Esophagus muscularis mucosa (tissue), 4 donors: ENCODE measurements around the gene NTRK1. TPM values are rescaled to one million over a fixed set of nuclear protein-coding genes. Genes with fewer than 3 reads are reported as not detected.

ENCODE experiments used
- DNase-seq: peaks from one replicate; pipeline ENCODE4 v3.0.0-alpha.2; 2017; ENCODE audit errors: extremely low spot score
- H3K27ac ChIP-seq, 4 donors: fragments of 200-600 bp; sonication (generic); replicated peaks in 1 of 4; 1 replicate in 3 of 4; 2 replicates in 1 of 4; pipeline ENCODE4 v1.5.1; 2016 to 2019; ENCODE audit warnings: mild to moderate bottlenecking in 1 of 4
- H3K27me3 ChIP-seq, 4 donors: fragments of 200-600 bp; sonication (generic); one replicate each; pipeline versions ENCODE4 v1.5.1 to v1.6.0; 2016 to 2019
- H3K36me3 ChIP-seq, 4 donors: fragments of 200-600 bp; sonication (generic); one replicate each; pipeline ENCODE4 v1.5.1; 2016 to 2019
- H3K4me1 ChIP-seq, 4 donors: fragments of 200-600 bp; sonication (generic); one replicate each; pipeline ENCODE4 v1.5.1; 2016 to 2019
- H3K4me3 ChIP-seq, 4 donors: fragments of 200-600 bp; sonication (generic); 1 replicate in 2 of 4; 2 replicates in 2 of 4; pipeline ENCODE4 v1.5.1; 2016 to 2019; ENCODE audit warnings: mild to moderate bottlenecking in 4 of 4, moderate library complexity in 1 of 4
- H3K9me3 ChIP-seq, 4 donors: fragments of 200-600 bp; sonication (generic); 1 replicate in 3 of 4; 2 replicates in 1 of 4; pipeline ENCODE4 v1.5.1; 2016 to 2019
- EP300 ChIP-seq: sonication (generic); formaldehyde crosslinking; IDR thresholded peaks from one replicate; pipeline ENCODE4 v1.6.1; 2017; ENCODE audit warnings: antibody characterized with exemption
- POLR2A ChIP-seq: fragments of 450-650 bp; IDR thresholded peaks from one replicate; pipeline ENCODE4 v1.6.1; 2017; ENCODE audit warnings: antibody characterized with exemption, moderate library complexity, mild to moderate bottlenecking, low read depth
- POLR2AphosphoS5 ChIP-seq, 2 donors: sonication (generic); formaldehyde crosslinking; IDR thresholded peaks; one replicate each; pipeline ENCODE4 v1.6.1; 2017; ENCODE audit warnings: antibody characterized with exemption in 2 of 2
- WGBS: methylation state at CpG from one replicate; pipeline ENCODE4 v1.1.5; 2018; 5-methylcytosine and 5-hydroxymethylcytosine counted together
- intact Hi-C: fragments of 100-400 bp; cut with DNase I; formaldehyde crosslinking; loops from one replicate; pipeline ENCODE4 v1.15.1; 2023
- total RNA-seq, 4 donors: library from RNA; depleted of rRNA; stranded (reverse); fragments of >200 nt; gene quantifications; one replicate each; pipeline versions ENCODE4 v1.1.0 to v1.2.1, GENCODE V29; 2016
- TF ChIP-seq, protein P1 (sequence below), 3 experiments: fragments of 200-600 bp in 2 of 3; fragments of 450-650 bp in 1 of 3; sonication (generic) in 2 of 3; IDR thresholded peaks; one replicate each; pipeline ENCODE4 v1.5.1; 2017 to 2019; ENCODE audit warnings: antibody characterized with exemption in 3 of 3, mild to moderate bottlenecking in 2 of 3, moderate library complexity in 1 of 3

Gene NTRK1
- total RNA-seq, 4 donors from 2014 or later, result 0.58 to 2.5 (median 1.8) TPM

DNA sequence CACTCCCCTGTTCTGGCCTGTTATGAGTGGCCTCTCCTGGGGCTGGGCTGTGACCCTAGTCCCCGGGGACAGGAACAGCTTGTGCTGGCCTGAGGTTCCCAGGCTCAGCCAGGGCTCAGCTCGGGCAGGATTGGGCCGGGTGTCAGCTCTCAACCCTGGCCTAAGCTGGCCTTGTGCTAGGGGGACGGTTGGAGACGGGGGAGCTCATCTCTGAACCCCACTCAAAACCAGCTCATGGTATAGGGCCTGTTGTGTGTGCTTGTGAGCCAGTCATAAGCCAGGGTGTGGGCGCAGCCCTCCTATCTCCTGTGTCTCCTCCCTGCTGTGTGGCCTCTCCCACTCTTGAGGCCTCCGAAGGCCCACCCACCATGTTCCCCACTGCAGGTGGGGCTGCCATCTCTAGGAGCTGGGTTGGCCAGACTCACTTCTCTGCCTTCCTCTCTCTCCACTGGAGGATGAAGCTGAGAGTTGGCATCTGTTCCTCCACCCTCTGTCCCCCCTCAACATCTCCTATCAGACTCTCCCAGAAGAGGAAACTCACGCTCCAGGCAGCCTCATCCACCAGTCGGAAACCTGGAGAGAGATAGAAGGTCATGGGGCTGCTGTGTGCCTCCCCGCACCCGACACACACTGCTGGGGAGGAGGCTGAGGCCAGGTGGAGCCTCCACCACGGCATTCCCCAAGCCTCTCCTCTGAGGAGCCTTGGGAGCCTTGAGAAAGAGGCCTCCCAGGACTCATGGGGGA, 34.2 kb downstream of the NTRK1 start:
- peaks cover 0 to 65% (median 19%) of the 10 kb centered on the region in 4 donors for H3K27me3 ChIP-seq
- H3K4me3 ChIP-seq, result peak overlapping the region; percentile 52 to 66 (median 55)
- intact Hi-C loops, result no loop called here
- H3K27ac ChIP-seq, result peak overlapping the region; percentile 80 to 91 (median 85)
- H3K9me3 ChIP-seq, result no peaks in the 10 kb centered on the region
- no peaks in the 10 kb centered on the region for H3K36me3 ChIP-seq
- H3K4me1 ChIP-seq, result peaks cover 48 to 74% (median 70%) of the 10 kb centered on the region in 4 donors
- 87% methylated on average over 5 of the region's 12 CpGs for WGBS
- no peak for DNase-seq
- TF ChIP-seq, protein P1, sequence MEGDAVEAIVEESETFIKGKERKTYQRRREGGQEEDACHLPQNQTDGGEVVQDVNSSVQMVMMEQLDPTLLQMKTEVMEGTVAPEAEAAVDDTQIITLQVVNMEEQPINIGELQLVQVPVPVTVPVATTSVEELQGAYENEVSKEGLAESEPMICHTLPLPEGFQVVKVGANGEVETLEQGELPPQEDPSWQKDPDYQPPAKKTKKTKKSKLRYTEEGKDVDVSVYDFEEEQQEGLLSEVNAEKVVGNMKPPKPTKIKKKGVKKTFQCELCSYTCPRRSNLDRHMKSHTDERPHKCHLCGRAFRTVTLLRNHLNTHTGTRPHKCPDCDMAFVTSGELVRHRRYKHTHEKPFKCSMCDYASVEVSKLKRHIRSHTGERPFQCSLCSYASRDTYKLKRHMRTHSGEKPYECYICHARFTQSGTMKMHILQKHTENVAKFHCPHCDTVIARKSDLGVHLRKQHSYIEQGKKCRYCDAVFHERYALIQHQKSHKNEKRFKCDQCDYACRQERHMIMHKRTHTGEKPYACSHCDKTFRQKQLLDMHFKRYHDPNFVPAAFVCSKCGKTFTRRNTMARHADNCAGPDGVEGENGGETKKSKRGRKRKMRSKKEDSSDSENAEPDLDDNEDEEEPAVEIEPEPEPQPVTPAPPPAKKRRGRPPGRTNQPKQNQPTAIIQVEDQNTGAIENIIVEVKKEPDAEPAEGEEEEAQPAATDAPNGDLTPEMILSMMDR (IDR thresholded peaks at IDR 0.05), result no peak
- peak in 1 of 2 donors; percentile 55 for TF ChIP-seq POLR2AphosphoS5 (IDR thresholded peaks at IDR 0.05)

DNA sequence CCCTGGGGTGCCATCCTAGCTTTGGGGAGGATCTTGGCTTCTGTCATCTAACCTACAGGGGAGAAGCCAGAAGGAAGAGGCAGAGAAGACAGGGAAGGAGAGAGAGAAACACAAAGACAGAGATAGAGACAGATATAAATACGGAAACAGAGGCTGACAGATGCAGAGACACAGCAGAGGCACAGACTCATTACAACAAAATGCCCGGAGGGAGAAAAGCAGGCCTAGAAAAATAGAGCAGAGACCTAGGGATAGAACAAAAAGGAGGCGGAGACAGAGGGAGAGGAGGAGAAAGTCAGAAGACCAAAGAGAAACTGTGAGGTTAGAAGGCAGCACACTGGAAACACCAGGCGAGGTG, 34.8 kb downstream of the NTRK1 start:
- H3K4me3 ChIP-seq, result peak overlapping the region; percentile 52 to 66 (median 55)
- H3K4me1 ChIP-seq, result peaks cover 53 to 80% (median 72%) of the 10 kb centered on the region in 4 donors
- WGBS, result 81% methylated on average over 4 of the region's 4 CpGs
- no peaks in the 10 kb centered on the region for H3K9me3 ChIP-seq
- no peaks in the 10 kb centered on the region for H3K36me3 ChIP-seq
- no peak for TF ChIP-seq POLR2AphosphoS5 (IDR thresholded peaks at IDR 0.05)
- TF ChIP-seq EP300, result no peak
- DNase-seq, result no peak
- H3K27ac ChIP-seq, result peak overlapping the region; percentile 80 to 91 (median 85)
- intact Hi-C loops, result no loop called here
- H3K27me3 ChIP-seq, result peaks cover 0 to 71% (median 19%) of the 10 kb centered on the region in 4 donors

DNA sequence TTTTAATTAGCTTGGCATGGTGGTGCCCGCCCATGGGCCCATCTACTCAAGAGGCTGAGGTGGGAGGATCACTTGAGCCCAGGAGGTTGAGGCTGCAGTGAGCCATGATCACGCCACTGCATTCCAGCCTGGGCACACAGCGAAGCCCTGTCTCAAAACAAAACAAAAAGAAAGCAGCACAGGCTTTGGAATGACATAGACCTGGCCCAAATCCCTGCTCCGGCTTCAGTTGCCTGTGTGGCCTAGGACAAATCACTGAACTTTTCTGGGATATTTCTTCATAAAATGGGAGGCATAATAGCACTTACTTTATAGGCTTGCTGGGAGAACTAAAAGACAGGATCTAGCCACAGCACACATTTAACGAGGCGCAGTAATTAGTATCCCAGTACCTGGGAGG, 35.3 kb downstream of the NTRK1 start:
- Histone ChIP-seq H3K4me1 (peaks cover 58 to 85% (median 77%) of the 10 kb centered on the region in 4 donors), H3K27ac (peak overlapping the region; percentile 80 to 91 (median 85)), H3K4me3 (peak overlapping the region in 2 of 4 donors; percentile 2 to 54), H3K9me3 (no peaks in the 10 kb centered on the region), H3K27me3 (peaks cover 0 to 76% (median 19%) of the 10 kb centered on the region in 4 donors), H3K36me3 (no peaks in the 10 kb centered on the region)
- intact Hi-C loops, result no loop called here
- no peak for DNase-seq
- TF ChIP-seq, protein P1 (IDR thresholded peaks at IDR 0.05), result no peak
- TF ChIP-seq EP300 (no peak), POLR2A (no peak), POLR2AphosphoS5 (IDR thresholded peaks at IDR 0.05) (no peak)
- WGBS, result 88% methylated on average over 6 of the region's 6 CpGs

DNA sequence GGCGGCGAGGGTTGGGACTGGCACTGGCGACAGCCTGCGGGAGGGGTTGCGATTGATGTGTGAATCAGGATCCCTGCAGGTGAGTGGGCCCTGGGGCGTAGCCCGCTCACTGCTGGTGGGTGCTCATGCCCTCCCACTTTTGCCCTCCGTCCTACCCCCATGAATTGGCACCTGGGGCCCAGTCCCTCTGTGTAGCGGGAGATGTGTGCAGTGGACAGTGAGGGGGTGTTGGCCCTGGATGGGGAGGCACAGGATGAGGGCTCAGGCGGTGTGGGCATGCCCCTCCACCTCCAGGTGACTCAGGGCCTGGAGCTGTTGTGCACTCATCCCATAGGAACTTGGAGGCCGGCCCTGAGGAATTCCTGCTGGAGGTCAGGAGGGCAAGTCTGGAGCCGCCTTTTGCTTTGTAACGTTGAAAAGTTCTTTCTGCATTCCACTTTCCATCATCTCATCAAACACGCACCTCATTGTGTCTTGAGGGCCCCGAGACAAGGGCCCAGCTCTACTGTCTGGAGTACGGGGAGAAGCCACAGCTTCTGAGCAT, 35.9 kb downstream of the NTRK1 start:
- peak overlapping the region; percentile 61 to 91 (median 82) for H3K27ac ChIP-seq
- WGBS, result 79% methylated on average over 7 of the region's 16 CpGs
- H3K4me1 ChIP-seq, result peaks cover 65 to 91% (median 82%) of the 10 kb centered on the region in 4 donors
- TF ChIP-seq POLR2AphosphoS5 (IDR thresholded peaks at IDR 0.05) (peak; percentile 14 to 22), EP300 (no peak)
- no peaks in the 10 kb centered on the region for H3K9me3 ChIP-seq
- DNase-seq, result no peak
- H3K4me3 ChIP-seq, result peak overlapping the region in 2 of 4 donors; percentile 12 to 23
- H3K36me3 ChIP-seq, result no peaks in the 10 kb centered on the region
- intact Hi-C loops, result no loop called here
- H3K27me3 ChIP-seq, result peaks cover 0 to 81% (median 19%) of the 10 kb centered on the region in 4 donors

DNA sequence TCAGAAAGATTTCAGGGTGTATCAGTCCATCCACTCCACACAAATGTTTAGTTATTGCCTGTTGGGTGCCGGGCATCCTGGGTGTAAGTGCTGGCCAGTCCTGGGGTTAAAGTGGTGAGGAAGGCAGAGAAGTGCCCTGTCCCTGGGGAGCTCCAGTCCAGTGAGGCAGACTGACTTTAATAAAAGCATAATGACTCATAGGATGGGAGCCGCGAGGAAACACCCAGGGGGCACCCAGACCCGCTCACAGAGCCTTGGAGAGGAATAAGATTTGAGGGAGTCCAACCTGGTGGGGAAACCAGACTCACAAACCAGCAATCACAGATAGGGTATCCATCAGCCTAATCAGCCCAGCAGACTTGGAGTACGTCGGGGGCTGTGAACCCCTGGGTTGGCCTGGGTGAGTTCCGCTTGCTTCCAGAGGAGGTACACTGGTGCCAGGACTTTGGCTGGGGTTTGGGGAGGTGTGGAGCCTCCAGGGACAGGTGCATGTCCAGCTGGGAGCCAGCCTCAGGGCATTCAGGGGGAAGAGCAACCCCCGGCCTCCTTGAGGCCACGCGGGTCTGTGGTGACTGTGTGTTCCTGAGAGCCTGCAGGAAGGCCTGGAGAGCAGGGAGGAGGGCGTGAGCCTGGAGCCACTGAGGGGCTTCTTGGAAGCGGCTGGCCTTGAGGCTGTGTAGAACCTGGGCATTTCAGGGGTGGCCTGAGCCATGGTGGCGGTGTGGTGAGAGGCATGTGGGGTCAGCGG, 36.6 kb downstream of the NTRK1 start:
- Histone ChIP-seq H3K27me3 (peaks cover 0 to 82% (median 18%) of the 10 kb centered on the region in 4 donors), H3K4me1 (peaks cover 71 to 94% (median 81%) of the 10 kb centered on the region in 4 donors), H3K36me3 (no peaks in the 10 kb centered on the region), H3K9me3 (no peaks in the 10 kb centered on the region), H3K27ac (peak overlapping the region; percentile 61 to 91 (median 82)), H3K4me3 (peak overlapping the region in 2 of 4 donors; percentile 12 to 23)
- no peak for DNase-seq
- 93% methylated on average over 14 of the region's 14 CpGs for WGBS
- intact Hi-C loops, result no loop called here
- TF ChIP-seq EP300 (no peak), POLR2AphosphoS5 (IDR thresholded peaks at IDR 0.05) (no peak), POLR2A (no peak)
- TF ChIP-seq, protein P1 (IDR thresholded peaks at IDR 0.05), result no peak
